ENCODE results near the gene MAP2K1.

The MAP2K1 gene

DNA sequence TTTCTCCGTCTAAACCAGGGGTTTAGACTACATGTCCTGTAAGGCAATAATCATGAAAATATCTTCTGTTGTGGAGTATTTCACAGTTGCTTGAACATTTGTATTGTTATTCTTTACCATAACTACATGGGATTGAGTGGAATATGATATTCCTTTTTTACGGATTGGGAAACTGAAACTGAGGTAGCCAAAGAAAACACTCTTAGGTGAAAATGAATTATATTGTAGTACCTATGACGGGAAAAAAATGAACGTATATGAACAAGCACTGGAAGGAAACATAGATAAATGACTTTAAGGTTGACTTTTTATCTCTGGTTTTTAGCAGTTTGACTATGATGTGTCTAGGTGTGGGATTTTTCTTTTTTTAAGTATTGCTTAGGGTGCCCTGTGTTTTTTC is 35.6 kb downstream of the MAP2K1 start:
- H3K27me3 ChIP-seq (ENCODE audit: control insufficient read depth in 2 of 2, insufficient read depth in 2 of 2, low read length in 2 of 2) = no peaks in the 10 kb centered on the region
- H3K9ac ChIP-seq (ENCODE audit: low read depth in 1 of 2, low read length in 2 of 2) = no peak overlapping the region
- H3K27ac ChIP-seq (ENCODE audit: low read depth in 2 of 2, low read length in 2 of 2) = no peak overlapping the region
- H3K36me3 ChIP-seq (ENCODE audit: control insufficient read depth in 2 of 2, insufficient read depth in 2 of 2, low read length in 2 of 2) = no peaks in the 10 kb centered on the region
- H3K4me3 ChIP-seq (ENCODE audit: low read length in 2 of 2) = no peak overlapping the region
- H3K9me3 ChIP-seq (ENCODE audit: control insufficient read depth in 2 of 2, low read length in 2 of 2) = no peaks in the 10 kb centered on the region
- H3K4me1 ChIP-seq (ENCODE audit: control insufficient read depth in 2 of 2, insufficient read depth in 2 of 2, low read length in 2 of 2) = no peaks in the 10 kb centered on the region

- no peaks in the 10 kb centered on the region for H3K9me3 ChIP-seq (ENCODE audit: control insufficient read depth in 2 of 2, low read length in 2 of 2)
- no peak overlapping the region for H3K27ac ChIP-seq (ENCODE audit: low read depth in 2 of 2, low read length in 2 of 2)
- no peak overlapping the region for H3K4me3 ChIP-seq (ENCODE audit: low read length in 2 of 2)
- no peaks in the 10 kb centered on the region for H3K4me1 ChIP-seq (ENCODE audit: control insufficient read depth in 2 of 2, insufficient read depth in 2 of 2, low read length in 2 of 2)
- H3K9ac ChIP-seq (ENCODE audit: low read depth in 1 of 2, low read length in 2 of 2) = no peak overlapping the region
- no peaks in the 10 kb centered on the region for H3K27me3 ChIP-seq (ENCODE audit: control insufficient read depth in 2 of 2, insufficient read depth in 2 of 2, low read length in 2 of 2)
- no peaks in the 10 kb centered on the region for H3K36me3 ChIP-seq (ENCODE audit: control insufficient read depth in 2 of 2, insufficient read depth in 2 of 2, low read length in 2 of 2)
These were observed 36.4 kb downstream of the MAP2K1 start for GRCh38 chr15:66423149-66423548.

GRCh38 chr15:66424963-66425612 is 38.4 kb downstream of the MAP2K1 start:
- H3K4me3 ChIP-seq (ENCODE audit: low read length in 2 of 2) = no peak overlapping the region
- H3K27me3 ChIP-seq (ENCODE audit: control insufficient read depth in 2 of 2, insufficient read depth in 2 of 2, low read length in 2 of 2) = no peaks in the 10 kb centered on the region
- H3K4me1 ChIP-seq (ENCODE audit: control insufficient read depth in 2 of 2, insufficient read depth in 2 of 2, low read length in 2 of 2) = no peaks in the 10 kb centered on the region
- H3K27ac ChIP-seq (ENCODE audit: low read depth in 2 of 2, low read length in 2 of 2) = no peak overlapping the region
- H3K9me3 ChIP-seq (ENCODE audit: control insufficient read depth in 2 of 2, low read length in 2 of 2) = no peaks in the 10 kb centered on the region
- H3K36me3 ChIP-seq (ENCODE audit: control insufficient read depth in 2 of 2, insufficient read depth in 2 of 2, low read length in 2 of 2) = no peaks in the 10 kb centered on the region
- H3K9ac ChIP-seq (ENCODE audit: low read depth in 1 of 2, low read length in 2 of 2) = no peak overlapping the region

GRCh38 chr15:66425837-66426236 is 39.1 kb downstream of the MAP2K1 start:
- H3K9ac ChIP-seq (ENCODE audit: low read depth in 1 of 2, low read length in 2 of 2) = no peak overlapping the region
- no peak overlapping the region for H3K4me3 ChIP-seq (ENCODE audit: low read length in 2 of 2)
- H3K4me1 ChIP-seq (ENCODE audit: control insufficient read depth in 2 of 2, insufficient read depth in 2 of 2, low read length in 2 of 2) = no peaks in the 10 kb centered on the region
- H3K27me3 ChIP-seq (ENCODE audit: control insufficient read depth in 2 of 2, insufficient read depth in 2 of 2, low read length in 2 of 2) = no peaks in the 10 kb centered on the region
- no peaks in the 10 kb centered on the region for H3K9me3 ChIP-seq (ENCODE audit: control insufficient read depth in 2 of 2, low read length in 2 of 2)
- no peak overlapping the region for H3K27ac ChIP-seq (ENCODE audit: low read depth in 2 of 2, low read length in 2 of 2)
- H3K36me3 ChIP-seq (ENCODE audit: control insufficient read depth in 2 of 2, insufficient read depth in 2 of 2, low read length in 2 of 2) = no peaks in the 10 kb centered on the region

GRCh38 chr15:66429117-66429516 is 42.4 kb downstream of the MAP2K1 start:
- H3K4me1 ChIP-seq (ENCODE audit: control insufficient read depth in 2 of 2, insufficient read depth in 2 of 2, low read length in 2 of 2) = no peaks in the 10 kb centered on the region
- no peak overlapping the region for H3K27ac ChIP-seq (ENCODE audit: low read depth in 2 of 2, low read length in 2 of 2)
- H3K9me3 ChIP-seq (ENCODE audit: control insufficient read depth in 2 of 2, low read length in 2 of 2) = no peaks in the 10 kb centered on the region
- peaks cover 0 to 2% of the 10 kb centered on the region in 2 donors for H3K36me3 ChIP-seq (ENCODE audit: control insufficient read depth in 2 of 2, insufficient read depth in 2 of 2, low read length in 2 of 2)
- no peak overlapping the region for H3K9ac ChIP-seq (ENCODE audit: low read depth in 1 of 2, low read length in 2 of 2)
- no peaks in the 10 kb centered on the region for H3K27me3 ChIP-seq (ENCODE audit: control insufficient read depth in 2 of 2, insufficient read depth in 2 of 2, low read length in 2 of 2)
- H3K4me3 ChIP-seq (ENCODE audit: low read length in 2 of 2) = no peak overlapping the region

- Histone ChIP-seq H3K4me3 (ENCODE audit: low read length in 2 of 2) (no peak overlapping the region), H3K9me3 (ENCODE audit: control insufficient read depth in 2 of 2, low read length in 2 of 2) (no peaks in the 10 kb centered on the region), H3K36me3 (ENCODE audit: control insufficient read depth in 2 of 2, insufficient read depth in 2 of 2, low read length in 2 of 2) (peaks cover 0 to 2% of the 10 kb centered on the region in 2 donors), H3K9ac (ENCODE audit: low read depth in 1 of 2, low read length in 2 of 2) (no peak overlapping the region), H3K27me3 (ENCODE audit: control insufficient read depth in 2 of 2, insufficient read depth in 2 of 2, low read length in 2 of 2) (no peaks in the 10 kb centered on the region), H3K27ac (ENCODE audit: low read depth in 2 of 2, low read length in 2 of 2) (no peak overlapping the region), H3K4me1 (ENCODE audit: control insufficient read depth in 2 of 2, insufficient read depth in 2 of 2, low read length in 2 of 2) (no peaks in the 10 kb centered on the region)
These were observed 42.8 kb downstream of the MAP2K1 start for GRCh38 chr15:66429546-66429945.

- no peak overlapping the region for H3K9ac ChIP-seq (ENCODE audit: low read depth in 1 of 2, low read length in 2 of 2)
- no peaks in the 10 kb centered on the region for H3K9me3 ChIP-seq (ENCODE audit: control insufficient read depth in 2 of 2, low read length in 2 of 2)
These were observed 44.0 kb downstream of the MAP2K1 start for GRCh38 chr15:66430627-66431255.

DNA sequence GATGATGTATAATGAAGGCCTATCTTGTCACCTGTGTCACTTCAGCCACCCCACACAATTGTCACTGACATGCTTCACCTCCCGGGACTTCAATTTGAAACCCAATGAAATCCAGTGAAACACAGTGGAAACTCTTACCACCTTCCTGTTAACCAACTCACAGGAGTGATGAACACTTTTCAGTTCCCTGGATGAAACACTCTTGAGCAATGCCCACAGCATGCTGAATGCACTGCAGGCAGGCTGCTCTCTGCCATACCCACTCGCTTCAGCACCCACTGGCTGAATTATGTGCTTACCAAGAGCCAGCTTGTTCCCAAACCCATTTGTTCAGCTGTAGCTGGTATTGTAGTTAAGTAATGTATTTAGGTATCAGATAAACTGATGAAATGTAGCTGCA is 47.0 kb downstream of the MAP2K1 start:
- Histone ChIP-seq H3K27me3 (ENCODE audit: control insufficient read depth in 2 of 2, insufficient read depth in 2 of 2, low read length in 2 of 2) (no peaks in the 10 kb centered on the region), H3K27ac (ENCODE audit: low read depth in 2 of 2, low read length in 2 of 2) (no peak overlapping the region), H3K9me3 (ENCODE audit: control insufficient read depth in 2 of 2, low read length in 2 of 2) (no peaks in the 10 kb centered on the region), H3K9ac (ENCODE audit: low read depth in 1 of 2, low read length in 2 of 2) (no peak overlapping the region), H3K36me3 (ENCODE audit: control insufficient read depth in 2 of 2, insufficient read depth in 2 of 2, low read length in 2 of 2) (peaks cover 12 to 22% of the 10 kb centered on the region in 2 donors), H3K4me3 (ENCODE audit: low read length in 2 of 2) (no peak overlapping the region), H3K4me1 (ENCODE audit: control insufficient read depth in 2 of 2, insufficient read depth in 2 of 2, low read length in 2 of 2) (no peaks in the 10 kb centered on the region)

More at GRCh38 chr15:66430627-66431255, 44.0 kb downstream of the MAP2K1 start:
- H3K27me3 ChIP-seq (ENCODE audit: control insufficient read depth in 2 of 2, insufficient read depth in 2 of 2, low read length in 2 of 2) = no peaks in the 10 kb centered on the region
- no peaks in the 10 kb centered on the region for H3K4me1 ChIP-seq (ENCODE audit: control insufficient read depth in 2 of 2, insufficient read depth in 2 of 2, low read length in 2 of 2)
- H3K4me3 ChIP-seq (ENCODE audit: low read length in 2 of 2) = no peak overlapping the region
- no peak overlapping the region for H3K27ac ChIP-seq (ENCODE audit: low read depth in 2 of 2, low read length in 2 of 2)
- peaks cover 0 to 3% of the 10 kb centered on the region in 2 donors for H3K36me3 ChIP-seq (ENCODE audit: control insufficient read depth in 2 of 2, insufficient read depth in 2 of 2, low read length in 2 of 2)

GRCh38 chr15:66440501-66440900 is 53.8 kb downstream of the MAP2K1 start:
- Histone ChIP-seq H3K4me1 (ENCODE audit: control insufficient read depth in 2 of 2, insufficient read depth in 2 of 2, low read length in 2 of 2) (no peaks in the 10 kb centered on the region), H3K36me3 (ENCODE audit: control insufficient read depth in 2 of 2, insufficient read depth in 2 of 2, low read length in 2 of 2) (peaks cover 20 to 44% of the 10 kb centered on the region in 2 donors), H3K9me3 (ENCODE audit: control insufficient read depth in 2 of 2, low read length in 2 of 2) (no peaks in the 10 kb centered on the region), H3K27ac (ENCODE audit: low read depth in 2 of 2, low read length in 2 of 2) (no peak overlapping the region), H3K4me3 (ENCODE audit: low read length in 2 of 2) (no peak overlapping the region), H3K9ac (ENCODE audit: low read depth in 1 of 2, low read length in 2 of 2) (no peak overlapping the region), H3K27me3 (ENCODE audit: control insufficient read depth in 2 of 2, insufficient read depth in 2 of 2, low read length in 2 of 2) (no peaks in the 10 kb centered on the region)

DNA sequence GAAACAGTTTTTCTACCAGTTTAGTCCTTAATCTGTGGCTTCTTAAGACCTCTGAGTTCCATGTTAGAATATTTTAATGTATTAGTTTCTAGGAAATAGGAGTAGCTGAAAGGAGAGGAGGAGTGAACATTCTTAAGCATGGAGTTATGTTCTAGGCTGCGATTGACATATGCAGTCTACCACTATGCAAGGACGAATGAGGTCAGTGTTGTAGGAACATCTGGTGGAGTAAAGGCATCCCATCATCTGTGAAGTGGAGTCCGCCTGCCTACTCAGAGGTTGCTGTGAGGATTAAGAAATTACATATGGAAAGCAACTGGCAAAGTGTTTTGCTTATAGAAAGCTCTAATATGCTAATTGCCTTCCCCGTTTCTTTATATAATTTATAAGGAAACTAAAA is 65.7 kb downstream of the MAP2K1 start:
- H3K27me3 ChIP-seq (ENCODE audit: control insufficient read depth in 2 of 2, insufficient read depth in 2 of 2, low read length in 2 of 2) = no peaks in the 10 kb centered on the region
- H3K9me3 ChIP-seq (ENCODE audit: control insufficient read depth in 2 of 2, low read length in 2 of 2) = no peaks in the 10 kb centered on the region
- H3K4me1 ChIP-seq (ENCODE audit: control insufficient read depth in 2 of 2, insufficient read depth in 2 of 2, low read length in 2 of 2) = no peaks in the 10 kb centered on the region
- no peak overlapping the region for H3K4me3 ChIP-seq (ENCODE audit: low read length in 2 of 2)
- H3K36me3 ChIP-seq (ENCODE audit: control insufficient read depth in 2 of 2, insufficient read depth in 2 of 2, low read length in 2 of 2) = no peaks in the 10 kb centered on the region
- H3K27ac ChIP-seq (ENCODE audit: low read depth in 2 of 2, low read length in 2 of 2) = no peak overlapping the region
- no peak overlapping the region for H3K9ac ChIP-seq (ENCODE audit: low read depth in 1 of 2, low read length in 2 of 2)

Measured in mucosa of rectum (tissue), 2 donors.